HG03439 (cell line): ENCODE measurements around the gene LETMD1.

ENCODE experiments used
- ATAC-seq: cut with Tn5 transposase; IDR thresholded peaks from one replicate; pipeline ENCODE4 v1.9.1; 2021; ENCODE audit warnings: mild to moderate bottlenecking, moderate library complexity; ENCODE audit not compliant: unreplicated experiment

LETMD1 gene

DNA sequence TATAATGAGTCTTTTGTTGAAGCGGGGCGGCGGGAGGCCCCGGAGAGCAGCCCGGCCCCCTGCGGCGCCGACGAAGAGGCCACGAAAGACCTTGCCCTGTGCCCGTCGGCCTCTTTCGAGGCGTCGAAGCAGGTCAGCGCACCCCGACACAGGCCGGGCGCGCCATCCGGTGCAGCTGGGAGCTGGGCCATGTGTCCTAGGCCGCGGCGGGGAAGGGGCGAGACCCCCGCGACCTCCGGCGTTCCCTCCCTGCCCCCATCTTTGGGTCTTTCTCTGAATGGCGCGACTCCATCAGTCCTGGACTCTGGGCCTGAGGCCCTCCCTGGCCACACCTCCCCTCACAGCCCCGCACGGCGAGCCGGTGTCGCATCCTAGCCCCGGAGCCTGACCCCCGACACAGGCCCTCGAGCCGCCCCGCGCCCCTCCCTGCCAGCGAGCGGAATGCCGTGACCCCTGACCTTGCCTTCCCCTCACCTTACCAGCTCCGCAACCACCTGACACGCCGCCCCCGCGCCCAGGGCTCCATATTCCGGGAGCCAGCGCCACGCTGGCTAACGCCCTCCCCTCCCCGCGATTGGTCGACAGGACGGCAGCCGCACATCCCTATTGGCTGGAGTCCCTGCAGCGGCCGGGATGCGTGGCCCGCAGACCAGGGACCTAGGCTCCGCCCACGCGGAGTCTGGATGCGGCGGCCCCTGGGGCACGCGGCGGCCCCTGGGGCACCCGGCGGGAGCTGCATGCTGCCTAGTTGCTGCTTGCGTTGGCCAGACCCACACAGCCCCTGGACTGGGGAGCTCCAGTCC lies 22.1 kb upstream of the LETMD1 start, which contains the start of gene SLC11A2:
Gene SLC11A2, minus strand, starts transcription at position 549 of the 803 bp plus-strand sequence. CDS start 15,656 bp downstream, outside the sequence.
- ATAC-seq, result peak; percentile 78

DNA sequence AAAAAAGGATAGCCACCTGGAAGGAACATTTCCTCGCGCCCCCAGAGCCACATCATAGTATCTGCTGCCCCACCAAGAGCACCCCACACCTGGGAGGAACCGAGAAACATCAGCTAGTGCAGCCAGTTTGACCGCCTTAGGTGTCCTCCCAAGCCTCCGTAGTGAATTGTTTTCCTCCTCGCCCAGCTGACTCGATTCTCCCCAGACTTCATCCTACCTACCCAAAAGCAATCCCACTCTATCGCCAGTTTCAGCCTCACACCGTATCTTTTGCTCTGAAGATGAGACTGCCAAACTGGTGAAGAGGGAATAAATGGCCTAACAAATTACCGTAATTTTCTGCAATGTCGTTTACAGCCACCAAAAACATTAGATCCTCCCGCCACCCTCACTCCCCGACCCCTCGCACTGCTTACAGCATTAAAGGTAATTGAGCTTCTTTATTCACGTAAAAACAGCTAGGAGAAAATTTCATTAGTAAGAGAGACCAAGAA lies 20.7 kb upstream of the LETMD1 start:
- ATAC-seq, result no peak

DNA sequence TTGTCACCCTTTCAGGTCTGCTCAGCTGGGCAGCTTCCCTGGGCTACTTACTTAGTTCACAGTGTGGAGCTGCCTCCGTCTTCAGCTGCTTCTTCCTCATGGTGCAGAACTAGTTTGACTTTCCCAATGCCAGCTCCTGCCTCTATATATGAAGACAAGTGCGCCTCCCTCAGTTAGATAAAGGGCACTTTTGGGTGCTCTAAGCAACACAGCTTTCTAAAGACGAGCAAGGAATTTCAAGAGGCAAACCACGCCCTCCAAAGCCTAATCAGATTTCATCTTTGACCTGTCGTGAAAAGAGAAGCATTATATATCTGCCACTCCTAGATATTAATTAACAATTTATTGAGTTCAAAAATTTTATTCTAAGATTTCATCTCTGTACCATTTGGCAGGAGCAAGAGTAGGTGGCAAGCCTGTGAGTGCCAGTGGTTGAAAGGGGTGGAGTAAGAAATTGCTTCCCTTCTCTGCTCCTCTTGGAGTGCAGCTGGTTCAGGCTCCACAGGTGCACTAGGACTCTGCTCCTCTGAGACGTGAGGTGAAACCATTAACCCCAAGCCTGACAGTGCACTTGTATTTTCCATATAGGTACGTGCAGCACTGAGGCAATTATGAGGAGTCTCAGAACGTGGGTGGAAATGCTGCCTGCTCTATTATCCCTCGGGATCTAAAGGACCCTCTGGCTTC lies 19.9 kb upstream of the LETMD1 start:
- ATAC-seq, result no peak

DNA sequence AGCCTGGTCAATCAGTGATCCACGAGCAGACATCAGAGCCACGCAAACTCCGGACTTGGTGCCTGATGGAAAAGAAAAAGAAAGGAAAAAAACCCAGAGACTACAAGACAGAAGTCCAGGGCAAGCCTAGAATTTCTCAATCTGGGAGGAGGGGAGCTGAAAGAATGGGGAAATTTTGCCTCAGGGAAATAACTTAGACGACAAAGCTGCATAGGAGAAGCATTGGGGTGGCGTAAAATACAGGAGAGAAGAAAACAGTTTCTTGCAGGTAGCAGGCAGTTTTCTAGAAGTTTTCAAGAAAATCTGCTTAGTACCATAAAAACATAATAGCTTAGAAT lies 19.3 kb upstream of the LETMD1 start:
- no peak for ATAC-seq

DNA sequence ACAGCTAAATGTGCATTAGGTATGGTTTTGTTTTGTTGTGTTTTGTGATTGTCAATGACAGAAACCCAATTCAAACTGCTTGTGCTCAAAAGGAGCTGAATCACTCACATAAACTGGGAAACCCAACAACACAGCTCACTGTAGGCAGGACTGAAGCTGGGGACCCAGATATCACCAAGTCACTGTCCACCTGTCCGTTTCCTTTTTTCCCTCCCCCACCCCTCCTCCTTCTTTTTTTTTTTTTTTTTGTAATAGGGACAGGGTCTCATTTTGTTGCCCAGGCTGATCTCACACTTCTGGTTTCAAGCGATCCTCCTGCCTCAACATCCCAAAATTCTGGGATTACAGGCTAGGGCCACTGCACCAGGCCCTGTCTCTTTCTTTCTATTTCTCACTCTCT lies 15.1 kb upstream of the LETMD1 start:
- ATAC-seq, result no peak

DNA sequence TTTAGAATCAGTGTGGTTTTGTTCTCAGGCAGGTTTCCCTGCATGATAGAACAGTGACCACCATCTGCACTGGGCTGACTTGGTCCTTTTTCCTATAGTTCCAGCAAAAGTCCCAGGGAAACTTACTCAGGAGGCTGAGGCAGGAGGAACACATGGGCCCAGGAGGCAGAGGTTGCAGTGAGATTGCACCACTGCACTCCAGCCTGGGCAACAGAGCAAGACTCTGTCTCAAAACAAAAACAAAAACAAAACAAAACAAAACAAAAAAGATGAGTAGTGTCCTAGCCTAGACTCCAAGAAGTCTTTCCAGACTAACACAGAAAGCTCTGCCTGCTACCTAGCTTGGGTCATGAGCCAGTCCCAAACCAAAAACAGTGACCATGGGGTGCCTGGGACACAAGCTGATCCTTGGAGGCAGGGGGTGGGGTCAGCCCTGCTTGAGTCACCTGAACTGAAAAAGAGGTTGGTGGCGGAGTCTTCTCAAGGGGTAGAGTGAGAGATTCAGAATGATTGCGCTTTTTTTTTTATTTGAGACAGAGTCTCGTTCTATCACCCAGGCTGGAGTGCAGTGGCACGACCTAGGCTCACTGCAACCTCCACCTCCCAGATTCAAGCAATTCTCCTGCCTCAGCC lies 14.6 kb upstream of the LETMD1 start:
- no peak for ATAC-seq

DNA sequence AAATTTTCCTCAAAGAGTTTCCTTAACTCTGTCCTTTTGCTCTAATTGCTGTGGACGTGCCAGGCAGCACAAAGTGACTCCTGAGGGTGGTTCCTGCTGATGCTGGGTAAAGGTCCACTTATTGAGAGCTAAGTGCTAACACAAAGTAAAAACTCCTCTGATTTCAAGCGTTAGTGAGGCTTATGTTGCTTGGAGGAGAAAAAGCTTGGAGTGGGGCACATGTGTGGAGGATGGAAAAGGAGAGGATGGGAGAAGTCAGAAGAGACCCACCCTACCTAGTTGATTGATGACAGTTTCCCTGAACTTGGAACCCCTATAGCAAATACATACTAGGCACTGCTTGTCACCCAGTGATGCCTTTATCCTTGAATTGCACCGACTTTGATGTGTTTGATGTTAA lies 11.8 kb upstream of the LETMD1 start:
- ATAC-seq, result no peak

DNA sequence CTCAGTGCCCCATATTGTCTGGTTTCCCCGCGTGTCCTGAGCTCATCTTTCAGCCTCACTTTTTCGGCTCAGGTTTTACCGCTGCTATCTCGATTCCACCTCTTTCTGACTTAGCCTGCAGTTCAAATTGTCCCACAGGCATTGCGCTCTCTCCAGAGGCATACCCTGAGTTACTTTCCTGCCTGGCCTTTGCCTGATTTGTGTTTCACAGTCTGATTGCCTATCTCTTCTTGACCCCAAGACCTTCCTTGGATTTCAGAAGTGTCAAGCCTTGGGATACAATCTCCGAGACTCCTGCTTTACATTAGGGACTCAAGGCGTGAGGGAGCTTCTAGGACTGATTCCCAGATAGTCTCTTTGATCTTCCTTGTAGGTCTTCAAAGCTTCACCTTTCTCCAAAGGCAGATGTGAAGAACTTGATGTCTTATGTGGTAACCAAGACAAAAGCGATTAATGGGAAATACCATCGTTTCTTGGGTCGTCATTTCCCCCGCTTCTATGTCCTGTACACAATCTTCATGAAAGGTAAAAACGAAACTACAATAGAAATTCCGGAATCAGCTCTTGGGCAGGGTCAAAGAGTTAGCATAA lies 629 bp downstream of the LETMD1 start:
- ATAC-seq, result peak; percentile 4

DNA sequence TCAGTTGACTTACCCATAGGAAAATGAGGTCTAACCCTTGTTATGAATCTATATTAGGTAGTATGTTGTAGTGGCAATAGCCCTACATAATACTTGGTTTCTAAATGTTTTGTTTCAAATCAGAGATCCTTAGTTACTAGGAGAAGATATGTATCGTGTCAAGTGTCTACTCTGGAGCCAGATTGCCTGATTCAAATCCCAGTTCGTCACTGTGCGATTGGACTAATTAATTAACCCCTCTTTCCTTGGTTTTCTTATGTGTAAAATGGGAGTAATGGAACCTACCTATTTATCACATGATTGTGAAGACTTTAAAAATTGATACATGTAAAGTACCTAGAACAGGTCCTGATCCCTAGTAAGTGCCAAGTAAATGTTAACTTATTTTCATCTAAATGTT lies 1.4 kb downstream of the LETMD1 start:
- ATAC-seq, result no peak

DNA sequence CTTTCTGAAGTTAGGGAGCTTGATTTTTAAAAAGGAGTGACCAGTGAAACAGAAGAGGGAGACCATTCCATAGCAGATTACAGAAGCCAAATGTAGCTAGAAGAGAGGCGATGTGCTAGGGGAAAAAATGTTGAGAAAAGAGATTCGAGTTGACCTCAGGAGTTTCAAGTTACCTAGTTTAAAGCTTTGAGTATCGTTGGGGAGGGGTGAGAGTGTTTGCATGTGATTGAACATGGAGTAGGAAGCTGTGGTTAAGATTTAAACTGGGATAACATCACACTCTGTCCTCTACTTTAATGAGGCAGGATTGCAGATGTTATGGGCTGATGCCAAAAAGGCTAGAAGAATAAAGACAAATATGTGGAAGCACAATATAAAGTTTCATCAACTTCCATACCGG lies 3.7 kb downstream of the LETMD1 start:
- ATAC-seq, result no peak

DNA sequence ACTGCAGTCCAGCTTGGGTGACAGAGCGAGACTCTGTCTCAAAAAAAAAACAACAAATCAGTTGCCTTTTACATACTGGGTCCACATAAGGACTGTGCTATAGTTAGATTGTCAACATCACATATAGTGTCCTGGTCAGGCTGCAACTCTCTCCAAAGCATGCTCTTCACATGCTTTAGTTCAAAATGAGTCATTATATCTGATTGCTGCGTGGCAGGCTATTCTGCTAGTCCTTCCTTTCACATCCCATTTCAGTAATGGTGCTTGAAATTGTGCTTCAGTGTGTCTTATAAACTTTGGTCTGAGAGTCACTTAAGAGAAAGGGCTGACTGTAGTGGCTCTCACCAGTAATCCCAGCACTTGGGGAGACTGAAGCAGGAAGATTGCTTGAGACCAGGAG lies 6.9 kb downstream of the LETMD1 start:
- ATAC-seq, result no peak

DNA sequence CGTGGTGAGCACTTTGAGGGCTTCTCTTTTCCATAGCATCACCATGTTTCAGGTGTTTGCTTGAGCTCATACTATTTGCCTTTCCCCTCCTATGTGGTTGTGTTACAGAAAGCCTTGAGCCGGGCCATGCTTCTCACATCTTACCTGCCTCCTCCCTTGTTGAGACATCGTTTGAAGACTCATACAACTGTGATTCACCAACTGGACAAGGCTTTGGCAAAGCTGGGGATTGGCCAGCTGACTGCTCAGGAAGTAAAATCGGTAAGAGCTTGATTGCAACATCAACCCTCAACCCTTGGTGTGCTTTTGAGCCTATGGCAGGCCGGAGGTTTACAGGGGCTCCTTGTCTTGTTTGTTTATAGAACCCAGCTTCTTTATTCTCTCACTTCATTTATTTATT lies 8.1 kb downstream of the LETMD1 start:
- no peak for ATAC-seq

DNA sequence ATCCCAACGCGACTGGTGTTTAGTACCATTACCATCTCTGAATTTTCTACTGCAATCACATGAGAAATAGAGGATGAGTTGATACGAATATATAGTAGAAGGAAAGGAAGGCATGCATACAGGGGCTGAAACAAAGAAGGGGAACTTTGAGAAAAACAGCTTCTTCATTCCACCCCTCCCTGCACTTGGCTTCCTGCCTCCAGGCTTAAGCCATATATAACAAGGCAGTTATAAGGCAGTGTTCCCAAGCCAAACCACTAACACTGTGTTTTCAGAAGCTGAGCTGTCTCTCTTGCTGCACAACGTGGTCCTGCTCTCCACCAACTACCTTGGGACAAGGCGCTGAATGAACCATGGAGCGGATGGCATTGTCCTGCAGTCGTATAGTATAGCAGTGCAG lies 11.0 kb downstream of the LETMD1 start:
- no peak for ATAC-seq

DNA sequence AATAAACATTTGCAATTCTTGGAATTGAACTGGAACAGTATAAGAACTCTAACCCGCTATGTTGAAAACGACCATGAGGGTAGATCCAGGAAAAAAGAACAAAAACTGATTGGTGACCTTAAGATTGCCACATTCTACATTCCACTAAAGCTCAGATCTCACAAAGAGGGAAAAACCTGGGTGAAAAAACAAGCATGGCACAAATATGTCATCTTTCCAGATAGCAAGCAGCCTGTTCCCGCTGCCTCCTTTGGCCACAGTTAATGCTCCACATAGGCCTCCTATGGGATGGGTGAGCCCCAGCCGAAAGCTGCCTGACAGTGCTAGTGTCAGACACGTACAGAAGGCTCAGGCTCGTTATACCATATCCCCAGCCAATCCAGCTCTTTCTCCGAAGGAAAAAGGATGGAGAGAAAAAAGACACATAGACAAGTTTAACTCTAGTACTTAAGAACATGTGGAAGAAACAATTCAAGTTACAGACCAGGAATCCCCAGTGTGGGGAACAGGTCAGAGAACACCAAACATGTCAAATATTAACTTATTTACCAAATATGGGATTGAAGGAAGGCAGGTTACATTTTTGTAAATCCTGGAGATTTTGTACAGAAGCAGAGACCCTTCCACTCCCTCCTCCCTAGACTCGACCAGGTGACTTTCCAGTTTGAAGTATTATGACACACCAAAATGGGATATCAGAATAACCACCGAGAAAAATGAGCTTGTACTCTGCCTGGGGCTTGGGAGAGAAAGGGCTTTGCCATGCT lies 14.7 kb downstream of the LETMD1 start:
- no peak for ATAC-seq

DNA sequence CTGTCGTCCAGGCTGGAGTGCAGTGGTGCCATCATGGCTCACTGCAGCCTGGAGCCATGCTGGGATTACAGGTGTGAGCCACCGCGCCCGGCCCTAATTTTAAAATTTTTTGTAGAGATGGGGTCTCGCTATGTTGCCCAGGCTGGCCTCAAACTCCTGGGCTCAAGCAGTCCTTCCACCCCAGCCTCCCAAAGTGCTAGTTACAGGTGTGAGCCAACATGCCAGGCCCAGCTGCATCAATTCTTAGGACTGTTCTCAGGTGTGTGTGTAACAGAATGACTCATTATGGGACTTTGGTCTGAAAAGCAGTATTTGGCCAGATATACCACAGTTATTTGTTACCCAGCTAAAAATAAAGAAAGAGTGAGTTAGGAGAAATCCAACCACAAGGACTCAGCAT lies 17.4 kb downstream of the LETMD1 start:
- ATAC-seq, result no peak

DNA sequence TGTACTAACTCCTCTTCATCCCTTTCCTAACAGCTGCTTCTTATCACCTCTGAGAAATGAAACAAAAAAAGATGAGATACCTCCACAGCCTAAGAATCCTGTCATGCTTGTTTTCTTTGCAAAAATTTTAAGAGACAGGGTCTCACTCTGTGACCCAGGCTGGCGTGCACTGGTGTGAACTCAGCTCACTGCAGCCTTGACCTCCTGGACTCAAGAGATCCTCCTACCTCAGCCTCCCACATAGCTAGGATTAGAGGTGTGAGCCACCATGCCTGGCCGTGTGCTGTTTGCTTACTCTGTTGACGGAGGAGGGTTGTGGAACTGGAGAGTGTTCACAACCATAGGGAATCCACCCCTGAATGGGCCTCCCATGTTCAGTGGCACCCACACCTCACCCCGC lies 19.1 kb downstream of the LETMD1 start:
- no peak for ATAC-seq

DNA sequence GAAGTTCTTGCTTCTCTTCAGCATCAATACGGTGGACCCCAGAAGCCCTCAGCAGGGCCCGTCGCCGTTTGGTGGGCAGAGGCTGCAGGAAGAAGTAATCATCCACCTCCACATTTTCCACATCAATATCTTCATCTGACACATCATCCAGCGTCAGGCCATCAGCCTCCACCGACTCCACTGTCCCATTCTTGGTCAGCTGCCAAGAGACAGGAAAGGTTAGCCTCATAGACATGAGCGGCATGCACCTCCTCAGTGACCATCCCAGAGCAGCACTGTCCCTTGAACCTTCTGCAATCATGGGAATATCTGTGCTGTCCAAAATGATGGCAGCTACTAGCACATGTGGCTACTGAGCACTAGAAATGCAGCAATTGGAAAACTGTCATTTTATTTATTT lies 19.6 kb downstream of the LETMD1 start:
- ATAC-seq, result no peak

DNA sequence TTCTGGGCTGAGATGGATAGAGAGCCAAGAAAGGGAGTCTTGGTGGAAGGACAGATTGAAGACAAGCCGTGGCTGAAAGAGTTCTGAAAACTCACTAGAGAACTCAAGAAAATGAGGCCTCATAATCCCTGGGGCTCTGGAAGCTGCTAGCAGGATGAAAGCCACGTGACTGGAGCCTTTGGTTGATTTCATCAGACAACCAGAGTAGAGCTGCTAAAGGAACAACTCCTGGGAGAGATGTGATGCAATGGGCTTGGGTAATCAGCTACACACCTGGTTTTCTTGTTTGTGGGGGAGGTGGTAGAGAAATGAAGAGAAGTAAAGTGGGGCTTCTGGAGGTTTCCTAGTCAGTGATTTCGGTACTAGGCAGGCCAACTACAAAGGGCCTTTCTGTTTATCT lies 21.9 kb downstream of the LETMD1 start:
- no peak for ATAC-seq

DNA sequence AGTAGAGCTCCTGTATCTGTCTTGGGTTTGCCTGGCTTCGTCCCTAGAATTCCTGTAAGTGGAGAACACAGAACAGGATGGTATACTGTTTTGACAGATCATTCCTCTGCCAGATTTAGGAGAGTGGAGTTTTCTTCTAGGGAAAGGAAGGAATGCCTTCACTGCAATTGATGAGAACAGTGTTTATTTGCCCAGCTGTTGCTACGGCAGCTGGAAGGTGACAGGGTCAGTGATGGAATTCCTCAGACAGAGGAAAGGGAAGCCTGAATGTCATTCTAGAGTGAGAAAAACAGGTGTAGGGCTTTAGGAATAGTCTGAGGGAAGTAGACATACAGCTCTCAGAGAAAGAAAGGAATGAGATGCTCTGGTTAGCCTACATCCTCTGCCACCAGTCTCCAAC lies 23.5 kb downstream of the LETMD1 start:
- ATAC-seq, result no peak

DNA sequence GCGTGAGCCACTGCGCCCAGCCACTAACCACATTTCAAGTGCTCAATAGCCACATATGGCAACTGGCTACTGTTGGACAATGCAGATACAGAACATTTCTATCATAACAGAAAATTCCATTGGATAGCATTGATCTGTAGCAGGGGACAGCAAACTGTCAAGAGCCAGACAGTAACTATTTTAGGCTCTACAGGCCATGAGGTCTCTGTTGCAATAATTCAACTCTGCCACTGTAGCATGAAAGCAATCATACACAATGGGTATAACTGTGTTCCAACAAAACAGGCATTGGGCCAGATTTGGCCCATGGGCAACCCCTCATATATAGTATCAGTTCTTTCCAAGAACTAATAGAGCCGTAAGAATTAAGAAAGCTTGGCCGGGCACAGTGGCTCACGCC lies 27.3 kb downstream of the LETMD1 start:
- ATAC-seq, result no peak
